NCI-H510A treated with DMSO at 0.1 percent for 48 hours (cell line): ENCODE measurements around the gene MT1M.

Source experiments
- DNase-seq: peaks from one replicate; lab custom pipeline; 2025; lab: John Stamatoyannopoulos, UW

MT1M gene

DNA sequence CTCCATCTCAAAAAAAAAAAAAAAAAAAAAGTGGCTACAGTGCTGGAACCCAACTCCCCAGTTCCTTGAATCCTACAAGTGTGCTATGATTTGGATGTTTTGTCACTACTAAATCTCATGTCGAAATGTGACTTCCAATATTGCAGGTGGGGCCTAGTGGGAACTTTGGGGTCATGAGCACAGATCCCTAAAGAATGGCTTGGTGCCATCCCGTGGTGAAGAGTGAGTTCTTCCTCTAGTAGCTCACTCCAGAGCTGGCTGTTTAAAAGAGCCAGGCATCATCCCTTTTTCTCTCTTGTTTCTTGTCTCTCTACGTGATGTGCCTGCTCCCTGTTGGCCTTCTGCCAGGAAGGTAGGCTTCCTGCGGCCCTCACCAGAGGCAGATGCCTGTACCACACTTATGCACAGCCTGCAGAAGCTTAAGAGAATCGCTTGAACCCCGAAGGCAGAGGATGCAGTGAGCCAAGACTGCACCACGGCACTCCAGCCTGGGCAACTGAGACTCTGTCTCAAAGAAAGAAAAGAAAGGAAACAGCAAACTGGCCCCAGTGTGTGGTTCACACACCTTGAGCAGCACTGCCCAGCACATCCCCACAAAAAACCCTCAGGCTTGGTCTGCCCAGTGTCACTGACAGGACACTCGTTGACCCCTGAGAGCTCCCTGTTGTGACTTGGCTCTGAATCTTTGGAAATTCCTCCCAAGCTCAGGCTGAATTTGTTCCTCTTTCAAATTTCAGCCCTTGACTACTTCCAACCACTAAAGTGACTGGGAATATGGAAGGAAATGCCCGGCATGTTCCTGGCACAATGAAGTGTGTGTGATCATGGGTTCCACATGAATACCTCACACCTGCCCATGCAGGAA lies 3.7 kb upstream of the MT1M start:
- no peak for DNase-seq

DNA sequence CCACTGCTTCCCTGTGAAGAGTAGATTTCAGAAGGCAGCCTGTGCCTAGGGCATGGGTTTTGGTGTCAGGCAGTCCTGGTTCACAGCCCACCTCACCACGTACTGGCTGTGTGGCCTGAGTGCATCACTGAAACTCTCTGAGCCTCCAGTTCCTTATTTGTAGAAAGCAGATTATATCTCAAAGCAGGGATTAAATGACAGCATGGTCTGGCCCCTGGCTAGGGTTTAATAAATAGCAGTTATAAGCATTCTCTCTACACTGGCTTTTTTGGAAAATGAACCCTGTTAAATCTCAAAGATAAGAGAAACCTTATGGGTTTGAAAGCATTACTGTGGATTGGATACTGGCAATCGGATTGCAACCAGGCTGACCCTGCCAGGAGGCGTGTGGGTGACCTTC lies 2.9 kb upstream of the MT1M start:
- no peak for DNase-seq

DNA sequence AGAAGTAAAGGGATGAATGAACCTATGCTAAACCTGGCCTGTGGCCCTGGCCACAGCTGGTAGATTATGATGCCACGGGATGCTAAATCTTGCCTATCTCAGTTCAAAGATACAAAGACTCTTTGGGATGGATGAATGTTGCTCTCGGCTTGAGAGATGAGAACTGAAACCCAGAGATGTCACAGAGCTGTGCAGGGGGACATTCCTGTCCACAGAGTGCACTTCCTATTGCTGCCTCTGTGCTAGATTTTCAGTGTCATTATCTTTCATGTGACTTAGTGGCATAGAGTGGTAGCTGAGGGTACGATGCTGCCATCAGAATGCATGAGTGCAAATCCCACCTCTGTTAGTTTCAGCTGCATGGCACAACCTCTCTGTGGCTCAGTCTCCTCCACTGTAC lies 2.3 kb upstream of the MT1M start:
- no peak for DNase-seq

DNA sequence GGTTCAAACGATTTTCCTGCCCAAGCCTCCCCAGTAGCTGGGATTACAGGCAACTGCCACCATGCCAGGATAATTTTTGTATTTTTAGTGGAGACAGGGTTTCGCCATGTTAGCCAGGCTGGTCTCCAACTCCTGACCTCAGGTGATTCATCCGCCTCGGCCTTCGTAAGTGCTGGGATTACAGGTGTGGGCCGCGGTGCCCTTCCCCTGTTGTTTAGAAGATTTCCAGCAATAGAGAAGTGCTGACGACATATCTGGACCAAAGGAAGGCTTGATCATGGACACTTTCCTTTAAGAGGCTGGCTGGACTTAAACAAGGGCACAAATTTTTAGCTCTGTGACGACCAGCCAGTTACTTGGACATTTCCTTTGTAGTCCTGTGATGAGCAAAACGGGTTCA lies 1.3 kb upstream of the MT1M start:
- no peak for DNase-seq

DNA sequence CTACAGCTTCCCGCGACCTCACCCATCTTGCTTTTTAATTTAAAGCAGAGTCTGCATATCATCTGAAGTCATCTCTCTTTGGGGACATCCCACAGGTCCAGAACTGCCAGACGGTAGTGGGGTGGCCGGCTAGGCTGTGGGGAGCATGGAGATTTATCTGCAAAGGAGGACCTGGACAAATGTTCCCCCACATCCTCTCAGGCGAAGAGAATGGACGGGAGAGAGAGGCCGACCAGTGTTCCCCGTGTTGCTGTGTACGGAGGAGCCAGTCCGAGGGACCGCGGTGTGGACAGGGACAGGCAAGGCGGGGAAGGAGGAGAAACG lies 665 bp upstream of the MT1M start:
- DNase-seq = no peak

DNA sequence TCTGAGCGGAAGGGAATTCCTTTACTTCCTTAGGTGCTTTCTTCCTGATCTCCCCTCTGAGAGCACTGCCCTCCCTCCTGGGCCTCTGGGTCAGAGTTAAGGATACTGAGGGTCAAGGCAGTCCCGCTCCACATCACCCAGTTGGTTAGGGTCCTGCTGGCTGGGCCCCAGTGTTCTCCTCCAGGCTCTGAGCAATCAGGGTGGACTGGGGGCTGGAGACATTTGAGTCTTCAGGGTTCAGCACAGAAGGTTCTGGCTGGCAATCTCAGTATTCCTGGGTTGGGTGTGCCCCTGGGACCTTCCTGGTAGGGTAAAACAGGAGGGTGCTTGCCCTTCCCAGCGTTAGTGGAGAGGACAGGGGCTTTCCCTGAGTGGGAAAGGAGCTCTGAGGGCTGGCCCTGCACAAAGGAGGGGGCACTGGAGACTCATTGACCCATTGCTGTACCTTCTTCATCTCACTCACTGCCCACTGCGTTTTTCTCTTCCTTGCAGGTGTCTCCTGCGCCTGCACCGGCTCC lies 448 bp downstream of the MT1M start:
- no peak for DNase-seq

DNA sequence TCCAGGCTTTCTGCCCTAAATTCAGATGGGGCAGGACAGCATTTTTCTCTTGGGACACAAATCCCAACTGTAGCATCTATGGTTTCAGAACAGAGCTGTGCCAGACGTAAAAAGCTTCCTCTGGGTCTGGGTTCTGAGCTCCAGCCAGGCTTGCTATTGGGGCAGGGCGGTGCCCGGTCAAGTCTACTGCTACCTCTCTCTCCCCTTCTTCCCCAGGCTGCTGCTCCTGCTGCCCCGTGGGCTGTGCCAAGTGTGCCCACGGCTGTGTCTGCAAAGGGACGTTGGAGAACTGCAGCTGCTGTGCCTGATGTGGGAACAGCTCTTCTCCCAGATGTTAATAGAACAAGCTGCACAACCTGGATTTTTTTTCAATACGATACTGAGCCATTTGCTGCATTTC lies 1.1 kb downstream of the MT1M start:
- DNase-seq = no peak

DNA sequence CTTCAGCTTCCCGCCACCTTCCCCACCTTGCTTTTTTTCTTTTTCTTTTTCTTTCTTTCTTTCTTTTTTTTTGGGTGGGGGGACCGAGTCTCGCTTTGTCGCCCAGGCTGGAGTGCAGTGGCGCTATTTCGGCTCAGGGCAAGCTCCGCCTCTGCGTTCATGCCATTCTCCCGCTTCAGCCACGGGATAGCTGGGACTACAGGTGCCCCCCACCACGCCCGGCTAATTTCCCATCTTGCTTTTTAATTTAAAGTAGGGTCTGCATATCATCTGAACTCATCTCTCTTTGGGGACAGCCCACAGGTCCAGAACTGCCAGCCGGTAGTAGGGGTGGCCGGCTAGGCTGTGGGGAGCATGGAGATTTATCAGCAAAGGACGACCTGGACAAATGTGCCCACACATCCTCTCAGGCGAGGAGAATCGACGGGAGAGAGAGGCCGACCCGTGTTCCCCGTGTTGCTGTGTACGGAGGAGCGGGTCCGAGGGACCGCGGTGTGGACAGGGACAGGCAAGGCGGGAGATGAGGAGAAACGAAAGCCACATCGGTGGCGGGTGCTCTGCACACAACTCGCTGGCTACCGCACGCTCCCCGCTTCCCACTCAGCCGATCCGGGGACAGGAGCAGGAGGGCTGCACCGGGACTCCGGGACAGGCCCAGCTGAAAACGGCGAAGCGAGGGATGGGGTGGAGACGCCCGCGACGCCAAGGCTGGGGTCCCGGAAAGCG lies 2.4 kb downstream of the MT1M start:
- DNase-seq = no peak

DNA sequence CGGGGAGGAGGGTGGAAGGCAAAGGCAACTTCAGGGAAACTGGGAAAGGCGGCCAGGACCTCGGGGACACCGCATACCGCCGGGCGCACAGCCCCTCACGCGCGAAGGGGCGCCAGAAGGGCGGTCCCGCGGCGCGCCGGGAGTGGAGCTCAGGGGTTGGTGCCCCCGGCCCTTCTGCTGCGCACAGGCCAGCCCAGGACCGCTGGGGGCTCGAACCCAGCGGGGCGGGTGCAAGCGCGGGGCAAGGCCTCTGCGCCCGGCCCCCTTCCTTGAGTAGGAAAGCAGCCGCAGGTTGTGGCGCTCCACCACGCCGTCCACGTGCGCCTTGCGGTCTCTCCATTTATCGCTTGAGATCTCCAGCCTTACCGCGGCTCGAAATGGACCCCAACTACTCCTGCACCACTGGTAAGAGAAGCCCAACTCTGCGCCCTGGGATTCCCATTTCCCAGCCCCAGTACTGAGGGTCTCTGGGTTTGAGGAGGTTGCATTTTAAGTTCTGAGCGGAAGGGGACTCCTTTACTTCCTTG lies 3.0 kb downstream of the MT1M start:
- DNase-seq = no peak

DNA sequence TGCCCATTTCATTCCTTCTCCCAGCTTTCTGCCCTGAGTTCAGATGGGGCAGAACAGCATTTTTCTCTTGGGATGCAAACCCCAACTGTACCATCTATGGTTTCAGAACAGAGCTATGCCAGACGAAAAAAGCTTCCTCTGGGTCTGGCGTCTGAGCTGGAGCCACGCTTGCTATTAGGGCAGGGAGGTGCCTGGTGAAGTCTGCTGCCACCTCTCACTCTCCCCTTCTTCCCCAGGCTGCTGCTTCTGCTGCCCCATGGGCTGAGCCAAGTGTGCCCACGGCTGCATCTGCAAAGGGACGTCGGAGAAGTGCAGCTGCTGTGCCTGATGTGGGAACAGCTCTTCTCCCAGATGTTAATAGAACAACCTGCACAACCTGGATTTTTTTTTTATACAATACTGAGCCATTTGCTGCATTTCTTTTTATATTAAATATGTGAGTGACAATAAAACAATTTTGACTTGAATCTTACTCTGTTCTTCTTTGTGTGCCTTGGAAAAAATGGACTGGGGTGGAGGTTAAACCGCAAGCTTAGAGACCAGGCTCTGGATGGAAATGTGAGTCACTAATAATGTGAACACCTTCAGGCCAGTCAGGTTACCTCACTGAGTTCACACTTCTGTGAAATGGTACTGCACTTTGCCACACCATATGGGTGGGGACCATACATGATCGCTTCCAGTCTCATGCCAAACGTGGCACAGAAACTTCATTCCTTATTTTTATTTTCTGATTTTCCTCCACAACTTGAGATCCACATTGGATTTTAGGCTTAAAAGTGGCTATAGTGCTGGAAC lies 4.4 kb downstream of the MT1M start:
- DNase-seq = no peak

DNA sequence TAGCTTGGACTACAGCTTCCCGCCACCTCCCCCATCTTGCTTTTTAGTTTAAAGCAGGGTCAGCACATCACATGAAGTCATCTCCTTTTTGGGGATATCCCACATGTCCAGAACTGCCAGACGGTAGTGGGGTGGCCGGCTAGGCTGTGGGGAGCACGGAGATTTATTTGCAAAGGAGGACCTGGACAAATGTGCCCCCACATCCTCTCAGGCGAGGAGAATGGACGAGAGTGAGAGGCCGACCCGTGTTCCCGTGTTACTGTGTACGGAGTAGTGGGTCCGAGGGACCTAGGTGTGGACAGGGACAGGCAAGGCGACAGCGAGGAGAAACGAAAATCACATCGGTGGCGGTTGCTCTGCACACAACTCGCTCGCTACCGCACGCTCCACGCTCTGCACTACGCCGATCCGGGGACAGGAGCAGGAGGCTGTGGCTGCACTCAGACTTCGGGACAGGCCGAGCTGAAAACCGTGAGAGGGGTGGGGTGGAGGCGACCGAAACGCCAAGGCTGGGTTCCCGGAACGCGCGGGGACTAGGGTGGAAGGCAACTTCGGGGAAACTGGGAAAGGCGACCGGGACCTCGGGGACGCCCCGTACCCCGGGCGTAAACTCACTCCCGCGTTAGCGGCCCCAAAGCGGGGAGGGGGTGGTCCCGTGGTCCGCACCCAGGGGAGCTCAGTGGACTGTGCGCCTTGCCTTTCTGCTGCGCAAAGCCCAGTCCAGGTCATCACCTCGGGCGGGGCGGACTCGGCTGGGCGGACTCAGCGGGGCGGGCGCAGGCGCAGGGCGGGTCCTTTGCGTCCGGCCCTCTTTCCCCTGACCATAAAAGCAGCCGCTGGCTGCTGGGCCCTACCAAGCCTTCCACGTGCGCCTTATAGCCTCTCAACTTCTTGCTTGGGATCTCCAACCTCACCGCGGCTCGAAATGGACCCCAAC lies 5.6 kb downstream of the MT1M start, which contains the start of gene MT1A:
MT1A (plus strand) TSS at position 853 of the 937 bp plus-strand sequence; CDS start at position 926, 73 bp downstream.
- peak; percentile 31 for DNase-seq

DNA sequence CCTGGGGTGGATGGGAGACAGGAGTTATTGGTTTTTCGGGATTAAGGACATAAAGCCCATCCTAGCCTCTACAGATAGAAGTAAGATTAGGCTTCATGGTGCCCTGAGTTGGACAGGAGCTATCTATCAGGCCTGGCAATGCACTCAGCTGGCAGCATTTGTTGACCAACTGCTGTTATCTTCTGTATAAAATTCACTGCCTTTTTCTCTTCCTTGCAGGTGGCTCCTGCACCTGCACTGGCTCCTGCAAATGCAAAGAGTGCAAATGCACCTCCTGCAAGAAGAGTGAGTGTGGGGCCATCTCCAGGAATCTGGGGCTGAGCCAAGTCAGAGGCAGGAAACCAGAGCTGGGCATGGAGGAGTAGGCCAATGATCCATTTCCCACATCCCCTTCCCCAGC lies 6.6 kb downstream of the MT1M start:
- no peak for DNase-seq

DNA sequence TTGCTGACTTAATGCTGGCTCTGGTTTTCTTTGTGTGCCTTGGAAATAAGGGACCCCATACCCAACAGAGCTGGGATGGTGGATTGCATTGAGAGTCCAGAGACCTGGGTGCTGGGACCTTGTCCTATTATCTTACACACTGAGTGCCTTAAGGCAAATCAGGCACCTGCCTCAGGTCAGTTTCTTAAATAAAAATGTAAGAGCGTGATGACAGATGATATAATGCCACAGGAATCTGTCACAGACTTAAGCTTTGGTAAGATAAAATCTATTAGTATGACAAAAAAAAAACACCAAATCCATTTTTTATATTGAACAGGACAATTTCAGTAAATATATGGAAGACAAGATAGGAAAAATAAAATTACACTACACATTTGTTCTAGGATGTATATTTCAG lies 7.6 kb downstream of the MT1M start:
- no peak for DNase-seq

DNA sequence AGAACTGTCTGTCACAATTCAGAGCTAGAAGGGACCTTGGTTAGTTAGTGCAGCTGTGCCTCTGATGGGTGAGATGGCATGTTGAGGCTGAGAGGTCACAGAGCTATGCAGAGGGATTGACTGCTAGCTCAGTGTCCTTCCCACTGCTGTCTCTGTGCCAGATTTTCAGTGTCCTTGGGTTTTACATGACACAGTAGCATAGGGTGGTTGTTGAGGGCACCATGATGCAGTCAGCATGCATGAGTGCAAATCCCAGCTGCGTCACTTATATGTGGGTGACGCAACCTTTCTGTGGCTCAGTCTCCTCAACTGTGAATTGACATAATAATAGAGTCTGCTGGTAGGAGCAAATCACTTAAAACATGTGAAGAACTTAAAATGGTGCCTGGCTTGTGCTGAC lies 8.7 kb downstream of the MT1M start:
- DNase-seq = no peak

DNA sequence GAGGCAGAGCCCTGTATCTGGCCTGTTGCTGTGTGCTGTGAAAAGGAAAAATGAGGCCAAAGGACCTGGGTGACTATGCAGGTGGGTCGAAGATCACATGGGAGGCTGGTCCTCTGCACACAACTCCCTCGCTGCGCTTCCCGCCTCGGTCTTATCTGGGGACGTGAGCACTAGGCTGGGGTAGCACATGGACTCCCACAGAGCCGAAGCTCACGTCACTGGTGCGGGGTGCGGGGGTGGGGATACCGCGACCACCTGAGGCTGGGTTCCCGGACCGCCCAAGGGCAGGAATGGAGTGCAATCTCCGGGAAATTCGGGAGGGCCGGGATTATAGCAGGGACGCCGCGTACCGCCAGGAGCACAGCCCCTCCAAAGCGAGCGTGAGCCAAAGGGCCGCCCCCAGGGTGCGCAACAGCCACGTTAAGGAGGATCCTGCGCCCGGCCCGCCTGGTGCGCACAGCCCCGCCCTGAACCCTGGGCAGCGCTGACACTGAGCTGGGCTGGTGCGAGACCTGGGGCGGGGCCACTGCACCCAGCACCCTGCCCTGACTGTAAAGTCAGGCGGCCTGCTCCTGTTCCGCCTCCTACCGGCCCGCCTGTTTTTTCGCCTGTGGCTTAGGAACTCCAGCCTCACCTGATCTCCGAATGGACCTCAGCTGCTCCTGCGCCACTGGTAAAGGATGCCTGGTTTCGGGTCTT lies 10.8 kb downstream of the MT1M start:
- peak; percentile 27 for DNase-seq

DNA sequence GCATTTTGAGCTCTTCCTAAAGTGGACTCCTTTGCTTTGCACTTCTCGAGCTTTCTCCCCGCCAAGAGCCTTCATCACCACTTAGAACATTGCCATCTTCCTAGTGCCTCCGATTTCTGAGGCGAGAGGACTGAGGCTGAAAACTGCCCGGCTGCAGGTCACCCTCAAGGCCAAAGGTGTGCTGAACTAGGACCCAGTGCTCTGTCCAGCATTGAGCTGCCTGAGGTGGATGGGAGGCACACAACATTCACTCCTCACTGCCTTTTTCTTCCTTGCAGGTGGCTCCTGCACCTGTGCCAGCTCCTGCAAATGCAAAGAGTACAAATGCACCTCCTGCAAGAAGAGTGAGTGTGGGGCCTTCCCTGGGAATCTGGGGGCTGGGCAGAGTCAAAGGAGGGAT lies 11.4 kb downstream of the MT1M start:
- no peak for DNase-seq

DNA sequence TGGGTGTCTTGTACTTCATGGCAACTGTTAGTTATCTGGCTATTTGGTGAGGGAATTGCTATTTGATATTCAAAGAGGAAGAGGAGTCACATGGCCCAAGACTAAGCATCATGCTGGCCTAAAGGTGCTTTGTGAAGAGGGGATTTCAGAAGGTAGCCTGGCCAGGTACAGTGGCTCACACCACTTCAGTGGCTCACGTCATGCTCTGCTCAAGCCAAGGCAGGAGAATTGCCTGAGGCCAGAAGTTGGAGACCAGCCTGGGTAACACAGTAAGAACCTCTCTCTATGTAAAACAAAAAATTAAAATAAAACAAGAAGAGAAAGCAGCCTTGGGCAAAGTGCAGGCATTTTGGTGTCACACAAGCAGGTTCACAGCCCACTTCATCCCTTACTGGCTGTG lies 12.9 kb downstream of the MT1M start:
- DNase-seq = no peak

DNA sequence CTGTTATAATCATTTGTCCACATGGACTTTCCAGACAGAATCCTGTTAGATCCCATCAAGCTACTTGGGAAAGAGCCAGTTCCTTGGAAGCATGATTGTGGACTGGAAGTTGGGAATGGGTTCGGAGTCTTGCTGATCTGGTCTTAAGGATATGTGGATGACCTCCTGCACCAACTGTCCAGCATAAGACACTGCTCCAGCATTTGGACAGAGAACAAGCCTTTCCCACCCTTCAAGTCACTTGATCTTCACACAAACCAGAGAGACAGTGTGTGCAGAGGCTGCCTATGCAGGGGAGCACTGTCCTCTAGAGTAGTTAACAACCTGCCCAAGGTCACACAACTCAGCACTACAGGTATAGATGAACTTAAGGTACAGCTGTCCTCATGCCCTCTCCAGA lies 13.4 kb downstream of the MT1M start:
- no peak for DNase-seq

DNA sequence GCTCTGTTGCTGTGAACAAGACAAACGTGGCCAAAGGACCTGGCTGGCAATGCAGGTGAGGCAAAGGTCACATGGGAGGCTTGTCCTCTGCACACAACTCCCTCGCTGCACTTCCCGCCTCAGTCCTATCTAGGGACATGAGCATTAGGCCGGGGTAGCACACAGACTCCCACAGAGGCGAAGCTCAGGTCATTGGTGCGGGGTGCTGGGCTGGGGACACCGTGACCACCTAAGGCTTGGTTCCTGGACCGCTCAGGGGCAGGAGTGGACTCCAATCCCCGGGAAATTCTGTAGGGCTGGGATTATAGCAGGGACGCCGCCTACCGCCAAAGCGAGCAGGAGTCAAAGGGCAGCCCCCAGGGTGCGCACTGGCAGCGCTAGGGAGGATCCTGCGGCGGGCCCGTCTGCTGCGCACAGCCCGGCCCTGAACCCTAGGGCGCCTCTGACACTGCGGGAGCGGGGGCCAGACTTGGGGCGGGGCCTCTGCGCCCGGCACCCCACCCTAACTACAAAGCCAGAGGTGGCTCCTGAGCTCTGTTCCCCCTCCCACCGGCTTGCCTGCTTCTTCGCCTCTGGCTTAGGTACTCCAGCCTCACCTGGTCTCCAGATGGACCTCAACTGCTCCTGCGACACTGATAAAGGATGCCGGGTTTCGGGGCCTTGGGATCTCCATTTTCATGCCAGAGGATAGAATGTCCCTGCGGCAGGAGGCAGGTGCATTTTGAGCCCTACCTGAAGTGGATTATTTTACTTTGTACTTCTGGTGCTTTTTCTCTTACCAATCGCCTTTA lies 15.4 kb downstream of the MT1M start:
- no peak for DNase-seq

DNA sequence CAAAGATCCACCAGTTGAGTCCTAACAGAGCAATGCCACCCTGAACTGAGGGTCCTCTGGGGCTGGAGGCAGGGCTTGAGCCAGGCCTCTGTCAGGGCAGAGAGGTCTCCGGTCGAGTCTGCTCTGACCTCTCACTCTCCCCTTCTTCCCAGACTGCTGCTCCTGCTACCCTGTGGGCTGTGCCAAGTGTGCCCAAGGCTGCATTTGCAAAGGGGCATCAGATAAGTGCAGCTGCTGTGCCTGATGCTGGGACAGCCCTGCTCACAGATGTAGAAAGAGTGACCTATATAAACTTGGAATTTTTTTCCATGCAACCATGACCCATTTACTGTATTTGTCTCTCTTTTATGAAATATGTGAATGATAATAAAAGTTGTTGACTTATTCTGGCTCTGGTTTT lies 16.8 kb downstream of the MT1M start:
- no peak for DNase-seq
